ENCODE measurements around the gene DENND2A. TPM values are rescaled to one million over a fixed set of nuclear protein-coding genes. Genes with fewer than 3 reads are reported as not detected.
"Not testable (repeated sequence)": the region's sequence is repeated elsewhere in the genome, so short reads cannot be mapped to it uniquely, and the experiment has no call there.

Gene DENND2A
- total RNA-seq, 1 donor from 2014 or later: 25.4 TPM

DNA sequence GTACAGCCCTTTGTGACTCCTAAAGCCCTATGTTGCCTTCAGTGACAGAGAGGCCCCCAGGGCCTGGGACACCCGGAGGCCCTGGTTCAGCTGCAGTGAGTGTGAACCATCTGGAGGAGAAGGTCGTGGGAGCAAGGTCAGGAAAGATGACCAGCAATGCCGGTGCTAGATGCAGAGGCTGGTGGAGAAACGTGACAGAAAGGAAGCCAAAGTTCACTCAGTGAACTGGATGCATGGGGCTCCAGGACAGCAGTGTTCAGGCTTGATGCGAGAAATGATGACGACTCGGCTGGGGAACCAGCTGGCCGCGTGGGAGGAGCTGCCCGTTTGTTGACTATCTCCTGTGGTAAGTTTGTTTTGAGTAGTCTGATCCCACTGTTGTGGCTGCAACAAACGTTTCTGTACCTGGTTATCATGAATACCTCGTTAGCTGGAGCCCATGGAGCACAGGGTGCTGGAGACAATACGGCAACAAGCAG, 107.2 kb downstream of the DENND2A start:
- TF ChIP-seq, protein P1, sequence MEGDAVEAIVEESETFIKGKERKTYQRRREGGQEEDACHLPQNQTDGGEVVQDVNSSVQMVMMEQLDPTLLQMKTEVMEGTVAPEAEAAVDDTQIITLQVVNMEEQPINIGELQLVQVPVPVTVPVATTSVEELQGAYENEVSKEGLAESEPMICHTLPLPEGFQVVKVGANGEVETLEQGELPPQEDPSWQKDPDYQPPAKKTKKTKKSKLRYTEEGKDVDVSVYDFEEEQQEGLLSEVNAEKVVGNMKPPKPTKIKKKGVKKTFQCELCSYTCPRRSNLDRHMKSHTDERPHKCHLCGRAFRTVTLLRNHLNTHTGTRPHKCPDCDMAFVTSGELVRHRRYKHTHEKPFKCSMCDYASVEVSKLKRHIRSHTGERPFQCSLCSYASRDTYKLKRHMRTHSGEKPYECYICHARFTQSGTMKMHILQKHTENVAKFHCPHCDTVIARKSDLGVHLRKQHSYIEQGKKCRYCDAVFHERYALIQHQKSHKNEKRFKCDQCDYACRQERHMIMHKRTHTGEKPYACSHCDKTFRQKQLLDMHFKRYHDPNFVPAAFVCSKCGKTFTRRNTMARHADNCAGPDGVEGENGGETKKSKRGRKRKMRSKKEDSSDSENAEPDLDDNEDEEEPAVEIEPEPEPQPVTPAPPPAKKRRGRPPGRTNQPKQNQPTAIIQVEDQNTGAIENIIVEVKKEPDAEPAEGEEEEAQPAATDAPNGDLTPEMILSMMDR (conservative IDR thresholded peaks at IDR 0.05): no peak
- peaks cover 21% of the 10 kb centered on the region for H3K36me3 Mint-ChIP-seq
- H3K4me1 Mint-ChIP-seq (ENCODE audit: unreplicated experiment): peaks cover 16% of the 10 kb centered on the region
- H3K9me3 Mint-ChIP-seq: peaks cover 3% of the 10 kb centered on the region
- DNase-seq (ENCODE audit: extremely low spot score, unreplicated experiment): no peak
- H3K4me3 Mint-ChIP-seq: no peak overlapping the region
- no peak overlapping the region for H3K27ac Mint-ChIP-seq
- H3K27me3 Mint-ChIP-seq: no peaks in the 10 kb centered on the region

DNA sequence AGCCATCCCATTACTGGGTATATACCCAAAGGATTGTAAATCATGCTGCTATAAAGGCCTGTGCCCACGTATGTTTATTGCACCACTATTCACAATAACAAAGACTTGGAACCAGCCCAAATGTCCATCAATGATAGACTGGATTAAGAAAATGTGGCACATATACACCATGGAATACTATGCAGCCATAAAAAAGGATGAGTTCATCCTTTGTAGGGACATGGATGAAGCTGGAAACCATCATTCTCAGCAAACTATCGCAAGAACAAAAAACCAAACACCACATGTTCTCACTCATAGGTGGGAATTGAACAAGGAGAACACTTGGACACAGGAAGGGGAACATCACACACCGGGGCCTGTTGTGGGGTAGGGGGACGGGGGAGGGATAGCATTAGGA, 111.2 kb downstream of the DENND2A start:
- DNase-seq (ENCODE audit: extremely low spot score, unreplicated experiment); H3K4me1 Mint-ChIP-seq (ENCODE audit: unreplicated experiment): not testable (repeated sequence)

DNA sequence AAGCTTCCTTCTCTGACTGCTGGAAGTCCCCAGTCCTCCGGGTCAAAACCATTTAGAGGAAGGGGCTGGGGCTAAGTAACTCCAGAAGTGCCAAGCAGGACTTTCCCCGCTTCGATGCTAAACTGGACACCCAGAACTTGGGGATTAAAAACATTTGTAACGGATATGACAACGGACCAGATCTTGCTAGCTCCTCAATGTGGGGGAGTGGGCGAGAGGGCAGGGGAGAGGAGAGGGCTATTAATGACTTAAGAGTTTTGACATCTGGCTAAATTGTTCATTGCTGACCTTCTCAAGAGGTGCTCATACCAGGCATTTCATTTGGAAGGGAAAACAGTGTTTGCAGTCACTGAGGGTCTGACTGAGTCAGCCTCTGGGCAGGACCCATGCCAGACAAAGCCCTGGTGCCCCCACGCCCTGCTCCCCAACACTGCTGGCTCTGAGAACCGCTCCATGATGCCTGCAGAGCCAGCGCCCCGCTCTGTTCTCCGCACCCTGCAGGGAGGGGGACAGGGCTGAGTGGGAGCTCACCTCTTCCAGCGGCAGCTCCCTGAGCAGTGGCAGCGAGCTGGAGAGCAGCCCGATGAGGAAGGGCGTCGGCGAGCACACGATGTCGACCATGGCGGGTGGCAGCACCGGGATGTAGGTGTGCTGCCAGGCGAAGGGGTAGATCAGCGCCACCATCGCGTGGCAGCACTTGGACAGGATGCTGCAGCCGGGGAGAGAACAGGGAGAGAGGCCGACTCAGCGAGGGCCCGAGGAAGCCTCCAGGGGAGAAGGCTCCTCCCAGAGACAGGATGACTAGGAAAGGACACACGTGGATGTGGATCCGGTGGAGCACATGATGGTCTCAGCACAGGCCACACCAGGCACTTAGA, 113.6 kb downstream of the DENND2A start:
- DNase-seq (ENCODE audit: extremely low spot score, unreplicated experiment): no peak
- TF ChIP-seq, protein P1 (conservative IDR thresholded peaks at IDR 0.05): no peak
- Mint-ChIP-seq H3K36me3 (peaks cover 3% of the 10 kb centered on the region), H3K9me3 (no peaks in the 10 kb centered on the region), H3K27me3 (no peaks in the 10 kb centered on the region), H3K4me1 (ENCODE audit: unreplicated experiment) (peaks cover 5% of the 10 kb centered on the region), H3K27ac (no peak overlapping the region), H3K4me3 (no peak overlapping the region)

More for the DNA sequence above, 111.2 kb downstream of the DENND2A start:
- not testable (repeated sequence) for H3K4me3 Mint-ChIP-seq, H3K27me3 Mint-ChIP-seq, H3K9me3 Mint-ChIP-seq, H3K27ac Mint-ChIP-seq
- H3K36me3 Mint-ChIP-seq: peaks cover 11% of the 10 kb centered on the region

DNA sequence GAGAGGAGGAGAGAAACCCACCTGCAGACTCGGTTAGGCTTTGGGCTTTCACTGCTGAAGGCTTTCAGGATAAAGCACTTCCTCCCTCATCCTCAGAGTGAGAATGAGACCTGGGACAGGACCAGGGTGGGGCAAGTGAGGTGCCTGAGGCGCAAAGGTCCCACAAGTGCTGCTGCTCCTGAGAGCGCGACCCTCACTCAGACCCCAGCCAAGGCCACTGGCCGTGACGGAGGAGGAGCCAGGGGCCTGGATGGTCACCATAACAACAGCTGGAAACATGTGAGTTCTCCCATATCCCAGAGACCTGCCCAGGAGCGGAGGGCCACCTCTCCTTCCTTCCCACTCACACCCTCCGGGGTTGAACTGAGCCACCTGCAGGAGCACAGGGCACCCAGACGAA, 114.4 kb downstream of the DENND2A start:
- Mint-ChIP-seq H3K27me3 (no peaks in the 10 kb centered on the region), H3K9me3 (no peaks in the 10 kb centered on the region), H3K36me3 (peaks cover 2% of the 10 kb centered on the region), H3K4me1 (ENCODE audit: unreplicated experiment) (peaks cover 5% of the 10 kb centered on the region), H3K27ac (no peak overlapping the region), H3K4me3 (no peak overlapping the region)
- TF ChIP-seq, protein P1 (conservative IDR thresholded peaks at IDR 0.05): no peak
- no peak for DNase-seq (ENCODE audit: extremely low spot score, unreplicated experiment)

DNA sequence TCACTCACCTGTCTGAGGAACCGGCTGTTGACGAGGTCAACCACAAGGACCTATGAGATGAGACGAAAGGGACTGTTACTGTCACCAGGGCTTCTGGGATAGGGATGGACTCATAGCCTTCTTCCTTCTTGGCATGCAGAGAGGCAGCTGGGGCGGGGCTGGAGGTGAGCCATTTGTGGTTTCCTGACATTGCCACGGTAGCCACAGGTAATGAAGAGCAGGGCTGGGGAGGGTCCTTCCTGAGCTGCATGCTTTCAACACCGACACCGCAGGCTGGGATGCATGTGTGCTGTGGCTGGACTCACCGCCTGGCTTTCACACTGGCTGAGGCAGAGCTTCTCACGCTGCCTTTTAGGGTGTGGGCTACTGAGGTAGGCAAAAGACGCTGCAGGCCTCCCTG, 114.9 kb downstream of the DENND2A start:
- H3K9me3 Mint-ChIP-seq: no peaks in the 10 kb centered on the region
- no peak overlapping the region for H3K27ac Mint-ChIP-seq
- no peak overlapping the region for H3K4me3 Mint-ChIP-seq
- DNase-seq (ENCODE audit: extremely low spot score, unreplicated experiment): no peak
- H3K4me1 Mint-ChIP-seq (ENCODE audit: unreplicated experiment): peaks cover 5% of the 10 kb centered on the region
- H3K27me3 Mint-ChIP-seq: no peaks in the 10 kb centered on the region
- no peaks in the 10 kb centered on the region for H3K36me3 Mint-ChIP-seq
- TF ChIP-seq, protein P1 (conservative IDR thresholded peaks at IDR 0.05): no peak

DNA sequence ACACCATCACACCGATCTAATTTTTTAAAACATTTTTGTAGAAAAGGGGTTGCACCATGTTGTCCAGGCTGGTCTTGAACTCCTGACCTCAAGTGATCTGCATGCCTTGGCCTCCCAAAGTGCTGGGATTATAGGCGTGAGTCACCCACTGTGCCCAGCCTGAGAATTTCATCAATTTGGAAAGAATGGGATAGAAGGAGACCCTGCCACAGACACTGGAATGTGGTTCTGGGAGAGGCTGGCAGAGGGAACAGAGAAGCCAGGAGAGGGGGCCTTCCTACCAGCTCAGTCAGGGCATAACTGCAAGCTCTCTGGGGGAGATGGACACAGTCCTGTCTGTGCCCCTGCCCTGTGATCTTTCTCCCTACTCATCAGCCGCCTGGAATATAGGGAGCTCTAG, 119.2 kb downstream of the DENND2A start:
- Mint-ChIP-seq H3K4me3 (no peak overlapping the region), H3K9me3 (no peaks in the 10 kb centered on the region), H3K36me3 (no peaks in the 10 kb centered on the region), H3K27me3 (no peaks in the 10 kb centered on the region), H3K4me1 (ENCODE audit: unreplicated experiment) (peaks cover 11% of the 10 kb centered on the region), H3K27ac (no peak overlapping the region)
- TF ChIP-seq, protein P1 (conservative IDR thresholded peaks at IDR 0.05): no peak
- no peak for DNase-seq (ENCODE audit: extremely low spot score, unreplicated experiment)
